Activated T-helper 1 cell treated with anti-CD3 and anti-CD28 coated beads, Interleukin-12 subunit alpha, Interleukin-12 subunit beta, Interleukin-2, Interleukin-4 antibody, amounts not matched to agents 30 ng/mL and 10 ng/mL and 1 ng/mL, durations not matched to agents 14 hours and 24 hours and 36 hours (primary cell): ENCODE results near the gene LONP1. TPM values are rescaled to one million over a fixed set of nuclear protein-coding genes. Genes with fewer than 3 reads are reported as not detected.

Experiments
- DNase-seq: peaks from one replicate; pipeline ENCODE4 v3.0.0; 2021; ENCODE audit warnings: low spot score
- H3K27ac Mint-ChIP-seq: one replicate; pipeline ENCODE4 v1.8.0; 2021; ENCODE audit warnings: mild to moderate bottlenecking, mixed read lengths
- H3K27me3 Mint-ChIP-seq: one replicate; pipeline ENCODE4 v1.8.0; 2022; ENCODE audit warnings: mild to moderate bottlenecking, moderate library complexity, mixed read lengths; ENCODE audit not compliant: insufficient read depth
- H3K36me3 Mint-ChIP-seq: one replicate; pipeline ENCODE4 v1.8.0; 2021; ENCODE audit warnings: low read depth, mixed read lengths
- H3K4me1 Mint-ChIP-seq: one replicate; pipeline ENCODE4 v1.8.0; 2021; ENCODE audit warnings: low read depth, mixed read lengths
- H3K4me3 Mint-ChIP-seq: one replicate; pipeline ENCODE4 v1.8.0; 2021; ENCODE audit warnings: mild to moderate bottlenecking, moderate library complexity, mixed read lengths
- H3K9me3 Mint-ChIP-seq: one replicate; pipeline ENCODE4 v1.8.0; 2021; ENCODE audit warnings: mixed read lengths
- intact Hi-C: fragments of 100-400 bp; cut with micrococcal nuclease; formaldehyde crosslinking; loops from one replicate; pipeline ENCODE4 v1.15.1; 2024
- total RNA-seq: library from RNA; stranded (reverse); gene quantifications from 2 replicates; pipeline ENCODE4 v1.2.3, GENCODE V29; 2022

LONP1 gene
- total RNA-seq, 1 donor from 2014 or later, result 186 TPM

DNA sequence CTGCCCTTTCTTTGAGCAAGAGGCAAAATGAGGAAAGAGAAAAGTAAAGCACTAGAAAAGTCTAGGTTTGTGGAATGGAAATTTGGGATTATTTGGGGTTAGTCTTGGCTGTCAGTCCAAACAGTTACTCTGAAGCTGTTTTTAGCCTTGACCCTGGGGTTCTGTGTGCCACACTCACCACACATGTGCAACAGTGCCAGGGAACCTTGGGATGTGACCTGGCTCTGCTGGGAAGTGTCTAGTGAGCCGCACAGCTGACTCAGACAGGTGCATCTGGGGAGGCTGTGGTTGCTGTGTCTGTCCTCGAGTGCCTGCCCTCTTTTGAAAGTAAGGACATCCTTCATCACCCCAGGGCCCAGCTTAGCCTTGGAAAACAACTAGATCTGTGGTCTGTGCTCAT is 55.4 kb downstream of the LONP1 start:
- H3K27ac Mint-ChIP-seq, result no peak overlapping the region
- no peak overlapping the region for H3K4me3 Mint-ChIP-seq
- H3K36me3 Mint-ChIP-seq, result peaks cover 47% of the 10 kb centered on the region
- intact Hi-C loops, result no loop called here
- H3K27me3 Mint-ChIP-seq, result no peaks in the 10 kb centered on the region
- peaks cover 10% of the 10 kb centered on the region for H3K4me1 Mint-ChIP-seq
- H3K9me3 Mint-ChIP-seq, result no peaks in the 10 kb centered on the region
- DNase-seq, result no peak

DNA sequence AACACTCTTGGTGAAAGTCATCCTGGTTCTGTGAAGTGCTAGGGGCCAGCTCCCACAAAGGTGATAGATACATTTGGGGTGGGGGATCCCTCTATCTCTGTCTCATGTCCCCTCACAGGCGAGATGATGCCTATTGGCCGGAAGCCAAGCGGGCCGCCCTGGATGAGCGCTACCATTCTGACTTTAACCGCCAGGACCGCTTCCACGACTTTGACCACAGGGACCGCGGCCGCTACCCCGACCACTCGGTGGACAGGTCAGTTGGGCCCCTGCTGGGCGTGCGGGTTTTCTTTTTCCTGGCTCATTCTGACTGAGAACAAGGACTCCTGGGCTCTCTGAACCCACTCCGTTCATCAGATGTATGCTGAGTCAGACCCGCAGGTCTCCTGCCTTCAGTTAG is 56.0 kb downstream of the LONP1 start:
- DNase-seq, result no peak
- Mint-ChIP-seq H3K27me3 (no peaks in the 10 kb centered on the region), H3K4me1 (peaks cover 10% of the 10 kb centered on the region), H3K36me3 (peaks cover 43% of the 10 kb centered on the region), H3K27ac (no peak overlapping the region), H3K9me3 (no peaks in the 10 kb centered on the region), H3K4me3 (no peak overlapping the region)
- intact Hi-C loops, result no loop called here

DNA sequence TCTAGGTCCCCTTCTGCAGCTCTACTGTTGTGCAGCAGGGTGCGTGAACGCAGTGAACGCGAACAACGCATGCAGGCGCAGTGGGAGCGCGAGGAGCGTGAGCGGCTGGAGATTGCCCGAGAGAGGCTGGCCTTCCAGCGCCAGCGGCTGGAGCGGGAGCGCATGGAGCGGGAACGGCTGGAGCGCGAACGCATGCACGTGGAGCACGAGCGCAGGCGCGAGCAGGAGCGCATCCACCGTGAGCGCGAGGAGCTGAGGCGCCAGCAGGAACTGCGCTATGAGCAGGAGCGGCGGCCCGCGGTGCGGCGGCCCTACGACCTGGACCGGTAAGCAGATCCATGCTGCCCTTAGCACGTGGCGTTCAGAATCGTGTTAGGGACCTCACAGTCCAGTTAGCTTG is 58.5 kb downstream of the LONP1 start:
- no peak overlapping the region for H3K4me3 Mint-ChIP-seq
- H3K27me3 Mint-ChIP-seq, result no peaks in the 10 kb centered on the region
- peaks cover 10% of the 10 kb centered on the region for H3K4me1 Mint-ChIP-seq
- intact Hi-C loops, result no loop called here
- no peak for DNase-seq
- H3K9me3 Mint-ChIP-seq, result no peaks in the 10 kb centered on the region
- H3K27ac Mint-ChIP-seq, result no peak overlapping the region
- H3K36me3 Mint-ChIP-seq, result peaks cover 40% of the 10 kb centered on the region

DNA sequence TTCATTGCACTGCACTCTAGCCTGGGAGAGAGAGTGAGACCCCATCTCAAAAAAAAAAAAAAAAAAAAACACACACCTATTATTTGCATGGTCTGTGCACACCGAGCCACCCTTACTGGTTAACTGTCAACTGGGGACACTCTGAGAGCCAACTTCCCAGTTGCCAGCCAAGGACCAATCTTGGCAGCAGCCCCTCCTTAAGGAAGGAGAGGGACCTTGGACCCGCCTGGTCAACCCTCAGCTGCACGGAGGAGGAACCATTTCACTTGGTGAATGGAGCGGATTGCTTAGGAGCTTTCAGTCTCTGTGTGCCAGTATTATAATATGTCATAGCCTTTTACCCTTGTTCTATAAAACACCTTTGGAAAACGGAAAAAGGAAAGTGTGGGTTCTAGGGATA is 64.5 kb downstream of the LONP1 start:
- intact Hi-C loops, result no loop called here
- H3K36me3 Mint-ChIP-seq, result peaks cover 46% of the 10 kb centered on the region
- no peaks in the 10 kb centered on the region for H3K9me3 Mint-ChIP-seq
- H3K4me1 Mint-ChIP-seq, result no peaks in the 10 kb centered on the region
- no peak overlapping the region for H3K27ac Mint-ChIP-seq
- no peaks in the 10 kb centered on the region for H3K27me3 Mint-ChIP-seq
- no peak for DNase-seq
- no peak overlapping the region for H3K4me3 Mint-ChIP-seq

DNA sequence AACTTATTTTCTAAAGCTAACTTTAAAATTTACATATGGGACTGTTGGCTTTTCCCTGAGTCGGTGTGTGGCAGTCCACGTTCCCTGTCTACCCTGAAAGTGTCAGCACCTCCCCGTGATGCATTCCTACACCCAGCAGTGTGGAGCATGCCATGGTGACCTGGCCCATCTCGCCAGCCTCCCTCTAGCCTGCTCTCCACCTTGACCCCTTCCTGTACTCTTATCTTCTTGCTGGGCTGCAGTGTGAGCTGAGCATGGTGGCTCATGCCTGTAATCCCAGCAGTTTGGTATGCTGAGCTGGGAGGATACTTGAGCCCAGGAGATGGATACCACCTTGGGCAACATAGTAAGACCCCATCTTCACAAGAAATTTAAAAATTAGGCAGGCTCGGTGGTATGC is 65.0 kb downstream of the LONP1 start:
- intact Hi-C loops, result no loop called here
- H3K27ac Mint-ChIP-seq, result no peak overlapping the region

DNA sequence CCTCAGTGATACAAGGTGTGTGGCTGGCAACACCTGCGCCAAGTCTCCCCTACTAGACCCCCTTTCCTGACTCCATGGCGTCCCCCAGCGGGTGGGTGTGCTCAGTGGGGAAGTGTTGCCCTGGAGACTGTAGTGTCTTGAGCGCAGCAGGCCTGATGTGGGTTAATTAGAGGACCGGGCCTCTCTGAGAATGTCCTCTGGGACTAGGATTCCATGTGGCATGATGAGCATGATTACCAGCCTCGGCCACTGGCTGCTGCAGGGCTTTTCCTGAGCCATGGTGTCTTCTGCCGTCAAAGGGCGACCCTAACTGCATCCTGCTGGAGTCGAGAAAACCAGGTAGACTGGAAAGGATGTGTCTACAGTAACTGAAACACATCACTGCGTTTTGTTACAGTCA is 67.7 kb downstream of the LONP1 start:
- Mint-ChIP-seq H3K36me3 (peaks cover 58% of the 10 kb centered on the region), H3K27me3 (no peaks in the 10 kb centered on the region), H3K9me3 (no peaks in the 10 kb centered on the region), H3K4me3 (no peak overlapping the region), H3K4me1 (no peaks in the 10 kb centered on the region), H3K27ac (no peak overlapping the region)
- intact Hi-C loops, result no loop called here
- no peak for DNase-seq

More for the DNA sequence above, 65.0 kb downstream of the LONP1 start:
- H3K9me3 Mint-ChIP-seq, result no peaks in the 10 kb centered on the region
- DNase-seq, result no peak
- no peaks in the 10 kb centered on the region for H3K27me3 Mint-ChIP-seq
- H3K4me1 Mint-ChIP-seq, result no peaks in the 10 kb centered on the region
- no peak overlapping the region for H3K4me3 Mint-ChIP-seq
- peaks cover 49% of the 10 kb centered on the region for H3K36me3 Mint-ChIP-seq

DNA sequence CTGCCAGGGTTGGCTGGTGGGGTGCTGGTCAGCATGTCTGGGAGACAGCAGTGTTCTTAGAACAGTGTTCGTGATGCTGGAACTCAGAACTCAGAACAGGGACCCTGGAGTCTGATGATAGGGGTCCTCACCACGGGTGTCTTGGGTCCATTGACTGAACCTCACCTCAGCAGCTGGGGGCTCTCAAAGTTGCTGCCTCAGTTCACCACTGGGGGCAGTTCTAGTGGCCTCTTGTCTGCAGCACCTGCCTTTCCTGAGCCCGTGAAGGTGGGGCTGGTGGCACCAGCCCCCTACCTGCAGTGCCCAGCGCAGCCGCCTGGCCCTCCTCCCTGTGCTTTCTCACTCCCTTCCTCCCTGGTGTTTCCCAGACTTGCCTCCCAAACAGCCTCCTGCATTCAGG is 68.6 kb downstream of the LONP1 start:
- Mint-ChIP-seq H3K4me1 (no peaks in the 10 kb centered on the region), H3K27me3 (no peaks in the 10 kb centered on the region), H3K9me3 (no peaks in the 10 kb centered on the region), H3K4me3 (no peak overlapping the region), H3K27ac (no peak overlapping the region), H3K36me3 (peaks cover 64% of the 10 kb centered on the region)
- DNase-seq, result no peak
- intact Hi-C loops, result no loop called here

DNA sequence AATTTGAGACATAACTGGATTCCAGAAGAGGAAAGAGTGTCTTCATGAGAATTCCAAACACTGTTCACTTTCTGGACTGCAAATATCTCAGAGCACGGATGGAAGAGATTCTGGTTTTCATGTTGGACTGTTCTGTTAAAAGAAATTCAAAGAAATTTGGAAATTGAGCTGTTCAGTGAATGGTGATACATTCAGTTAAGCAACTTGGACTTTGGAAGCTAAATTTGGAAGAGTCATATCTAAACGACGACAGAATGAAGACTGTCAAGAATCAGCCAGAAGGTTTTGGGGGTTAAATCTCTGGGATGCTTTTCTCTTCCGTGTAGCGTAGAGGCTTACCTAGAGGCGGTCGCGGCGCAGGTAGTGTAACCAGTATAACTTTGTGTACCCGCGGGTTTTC is 71.5 kb downstream of the LONP1 start:
- Mint-ChIP-seq H3K9me3 (no peaks in the 10 kb centered on the region), H3K36me3 (peaks cover 67% of the 10 kb centered on the region), H3K4me1 (peaks cover 5% of the 10 kb centered on the region), H3K27ac (no peak overlapping the region), H3K27me3 (no peaks in the 10 kb centered on the region), H3K4me3 (no peak overlapping the region)
- intact Hi-C loops, result no loop called here
- no peak for DNase-seq

DNA sequence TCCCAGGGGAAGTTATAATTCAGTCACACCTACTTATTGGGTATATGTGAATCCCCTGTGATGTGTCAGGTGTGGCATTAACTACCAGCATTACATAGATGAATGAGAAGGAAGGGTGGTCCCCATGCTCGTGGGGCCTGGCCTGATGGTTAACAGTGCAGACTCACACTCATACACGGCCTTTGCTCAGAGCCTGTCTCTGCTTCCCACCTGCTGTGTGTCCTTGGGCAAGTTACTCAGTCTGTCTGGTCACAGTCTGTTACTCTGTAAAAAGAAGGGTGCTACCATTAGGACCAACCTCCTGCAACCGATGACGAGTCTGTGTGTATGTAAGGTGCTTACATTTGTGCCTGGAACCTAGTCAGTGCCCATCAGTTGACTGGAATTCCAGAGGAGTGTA is 73.2 kb downstream of the LONP1 start:
- Mint-ChIP-seq H3K4me1 (peaks cover 5% of the 10 kb centered on the region), H3K27ac (peak overlapping the region; percentile 31), H3K36me3 (peaks cover 62% of the 10 kb centered on the region), H3K9me3 (no peaks in the 10 kb centered on the region), H3K27me3 (no peaks in the 10 kb centered on the region), H3K4me3 (no peak overlapping the region)
- no peak for DNase-seq
- intact Hi-C loops, result no loop called here

DNA sequence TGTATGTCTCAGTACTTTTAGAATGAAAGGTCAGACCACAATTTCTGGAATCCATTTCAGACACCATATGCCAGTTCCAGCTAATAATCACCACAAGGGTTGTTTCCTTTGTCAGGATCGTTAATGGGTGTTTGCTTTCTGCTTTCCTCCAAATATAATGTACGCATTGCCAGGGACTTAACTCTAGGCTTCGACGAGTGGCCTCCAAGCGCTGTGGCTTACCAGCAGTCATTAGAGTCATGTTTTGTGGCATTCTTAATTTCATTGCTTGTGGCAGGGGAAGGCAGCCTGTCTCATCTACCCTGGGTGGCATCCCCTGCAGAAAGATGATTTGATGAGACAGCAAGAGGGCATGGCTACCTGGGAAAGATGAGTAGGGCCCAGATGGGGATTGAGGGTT is 74.5 kb downstream of the LONP1 start:
- intact Hi-C loops, result no loop called here
- H3K4me1 Mint-ChIP-seq, result peaks cover 5% of the 10 kb centered on the region
- H3K27ac Mint-ChIP-seq, result no peak overlapping the region
- no peaks in the 10 kb centered on the region for H3K27me3 Mint-ChIP-seq
- H3K9me3 Mint-ChIP-seq, result no peaks in the 10 kb centered on the region
- H3K36me3 Mint-ChIP-seq, result peaks cover 63% of the 10 kb centered on the region
- no peak overlapping the region for H3K4me3 Mint-ChIP-seq
- no peak for DNase-seq

DNA sequence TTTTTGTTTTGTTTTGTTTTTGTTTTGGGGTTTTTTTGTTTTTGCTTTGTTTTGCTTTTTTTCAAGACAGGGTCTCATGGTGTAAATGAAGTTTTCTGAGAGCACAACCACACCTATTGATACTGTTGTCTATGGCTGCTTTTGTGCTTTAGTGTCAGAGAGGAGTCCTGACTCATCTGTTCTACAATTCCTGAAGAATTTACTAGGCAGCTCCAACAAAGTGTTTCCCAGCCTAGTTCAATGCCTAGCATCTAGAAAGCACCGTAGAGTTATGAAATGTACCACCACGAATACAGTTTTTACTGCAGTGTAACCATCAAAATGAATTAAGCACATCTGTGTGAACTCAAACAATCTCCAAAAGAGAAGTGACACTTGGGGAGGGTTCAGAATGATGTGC is 75.9 kb downstream of the LONP1 start:
- H3K4me3 Mint-ChIP-seq, result no peak overlapping the region
- H3K27ac Mint-ChIP-seq, result no peak overlapping the region
- no peaks in the 10 kb centered on the region for H3K9me3 Mint-ChIP-seq
- H3K27me3 Mint-ChIP-seq, result no peaks in the 10 kb centered on the region
- H3K4me1 Mint-ChIP-seq, result peaks cover 5% of the 10 kb centered on the region
- peaks cover 55% of the 10 kb centered on the region for H3K36me3 Mint-ChIP-seq
- DNase-seq, result no peak
- intact Hi-C loops, result no loop called here

DNA sequence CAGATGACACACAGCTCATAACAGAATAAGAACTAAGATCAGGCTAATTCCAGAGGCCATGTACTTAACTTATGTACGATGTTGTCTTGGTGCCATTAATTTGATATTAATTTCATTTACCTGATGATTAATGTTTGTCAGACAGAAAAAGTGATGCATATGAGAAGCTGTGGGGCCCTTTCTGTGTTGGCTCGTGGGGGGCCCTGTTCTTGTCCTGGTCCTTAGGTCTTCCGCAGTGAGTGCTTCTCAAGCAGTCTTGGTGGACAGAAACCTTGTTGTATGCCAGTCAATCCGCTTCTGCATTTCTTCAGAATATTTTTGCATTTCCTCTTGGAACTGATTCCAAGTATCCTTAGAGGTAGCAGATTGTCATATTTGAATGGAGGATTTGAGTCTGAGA is 76.9 kb downstream of the LONP1 start:
- intact Hi-C loops, result no loop called here
- peaks cover 50% of the 10 kb centered on the region for H3K36me3 Mint-ChIP-seq
- no peak overlapping the region for H3K27ac Mint-ChIP-seq
- no peak overlapping the region for H3K4me3 Mint-ChIP-seq
- H3K4me1 Mint-ChIP-seq, result peaks cover 5% of the 10 kb centered on the region
- no peaks in the 10 kb centered on the region for H3K9me3 Mint-ChIP-seq
- no peaks in the 10 kb centered on the region for H3K27me3 Mint-ChIP-seq
- DNase-seq, result no peak

DNA sequence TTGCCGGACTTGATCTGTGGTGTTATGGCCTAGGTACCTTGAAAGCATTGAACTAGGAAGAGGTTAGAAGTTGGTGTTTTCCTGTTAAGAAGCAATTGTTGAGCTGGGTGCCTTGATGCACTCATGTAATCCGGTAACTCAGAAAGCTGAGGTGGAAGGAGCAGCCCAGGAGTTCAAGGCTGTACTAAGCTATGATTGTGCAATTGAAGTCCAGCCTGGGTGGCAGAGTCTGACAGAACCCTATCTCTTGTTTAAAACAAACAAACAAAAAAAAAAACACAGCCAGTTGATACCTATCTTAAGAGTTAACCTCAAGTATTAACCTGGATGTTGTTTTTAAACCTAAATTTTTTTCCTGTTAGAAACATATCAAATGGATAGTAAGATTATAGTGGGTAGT is 77.7 kb downstream of the LONP1 start:
- Mint-ChIP-seq H3K4me3 (no peak overlapping the region), H3K27ac (no peak overlapping the region), H3K4me1 (peaks cover 5% of the 10 kb centered on the region), H3K9me3 (no peaks in the 10 kb centered on the region), H3K36me3 (peaks cover 49% of the 10 kb centered on the region), H3K27me3 (no peaks in the 10 kb centered on the region)
- intact Hi-C loops, result no loop called here
- DNase-seq, result no peak
